Erythroblast (primary cell): ENCODE measurements around the gene ZNF132.

Source experiments
- GATA1 ChIP-seq: IDR thresholded peaks from 2 replicates; pipeline ENCODE4 v1.6.1; 2011; ENCODE audit warnings: low read depth, mild to moderate bottlenecking, control low read depth, low read length, moderate library complexity
- POLR2A ChIP-seq: IDR thresholded peaks from 2 replicates; pipeline ENCODE4 v1.6.1; 2011; ENCODE audit warnings: mild to moderate bottlenecking, low read length

DNA sequence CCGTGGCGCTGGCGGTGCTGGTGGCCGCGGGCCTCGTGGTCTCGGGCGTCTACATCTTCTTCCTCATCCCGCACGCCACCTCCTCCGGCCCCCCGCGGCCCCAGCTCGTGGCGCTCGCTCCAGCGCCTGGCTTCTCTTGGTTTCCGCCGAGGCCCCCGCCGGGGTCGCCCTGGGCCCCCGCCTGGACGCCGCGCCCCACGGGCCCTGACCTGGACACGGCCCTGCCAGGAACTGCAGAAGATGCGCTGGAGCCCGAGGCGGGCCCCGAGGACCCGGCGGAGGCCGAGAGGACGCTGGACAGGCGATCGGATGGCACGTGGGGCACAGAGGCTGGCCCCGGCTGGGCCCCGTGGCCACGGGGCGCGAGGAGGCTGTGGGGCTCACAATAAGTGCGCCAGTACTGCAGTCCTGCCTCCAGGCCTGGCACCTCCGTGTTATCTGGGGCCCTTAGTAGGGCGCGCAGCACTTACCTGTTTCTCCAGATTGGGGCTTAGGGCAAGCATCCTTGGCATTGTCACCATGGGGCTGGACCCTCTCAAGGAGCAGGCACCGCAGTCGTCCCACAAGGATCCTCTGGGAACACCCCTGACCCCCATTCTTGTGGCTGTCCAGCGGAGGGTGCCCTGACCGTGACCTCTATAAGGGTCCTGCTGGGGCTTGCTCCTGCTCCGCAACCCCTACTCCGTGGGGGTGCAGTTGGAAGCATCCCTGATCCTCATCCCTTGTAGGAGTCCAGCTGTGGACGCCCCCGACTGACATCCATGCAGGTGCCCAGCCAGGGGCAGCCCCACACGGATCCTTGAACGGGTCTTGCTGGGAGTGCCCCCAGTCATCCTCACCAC is 43.0 kb downstream of the ZNF132 start:
- no peak for TF ChIP-seq POLR2A
- no peak for TF ChIP-seq GATA1
